Skin of body (tissue), 2 donors: ENCODE results near the gene SLC7A9. TPM values are rescaled to one million over a fixed set of nuclear protein-coding genes. Genes with fewer than 3 reads are reported as not detected.
"Not testable (repeated sequence)": the region's sequence is repeated elsewhere in the genome, so short reads cannot be mapped to it uniquely, and the experiment has no call there.

Experiments
- DNase-seq: peaks from one replicate; lab custom pipeline; 2025; lab: John Stamatoyannopoulos, UW
- total RNA-seq: library from RNA; depleted of rRNA; stranded (reverse); fragments of >200 nt; gene quantifications from one replicate; pipeline ENCODE4 v1.2.3, GENCODE V29; 2014

SLC7A9 gene
- total RNA-seq, 1 donor from 2014 or later: 0.10 TPM

DNA sequence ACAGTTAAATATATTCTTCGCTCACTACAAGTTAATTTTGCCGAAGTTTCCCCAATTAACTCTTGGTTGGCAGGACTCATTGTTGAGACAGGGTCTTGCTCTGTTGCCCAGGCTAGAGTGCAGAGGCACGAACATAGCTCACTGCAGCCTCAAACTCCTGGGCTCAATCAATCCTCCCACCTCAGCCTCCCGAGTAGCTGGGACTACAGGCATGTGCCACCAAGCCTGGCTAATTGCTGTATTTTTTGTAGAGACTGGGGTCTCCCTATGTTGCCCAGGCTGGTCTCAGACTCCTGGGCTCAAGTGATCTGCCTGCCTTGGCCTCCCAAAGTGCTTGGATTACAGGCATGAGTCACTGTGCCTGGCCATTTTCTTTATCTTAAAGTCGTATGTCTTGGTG, 15.7 kb upstream of the SLC7A9 start:
- not testable (repeated sequence) for DNase-seq

DNA sequence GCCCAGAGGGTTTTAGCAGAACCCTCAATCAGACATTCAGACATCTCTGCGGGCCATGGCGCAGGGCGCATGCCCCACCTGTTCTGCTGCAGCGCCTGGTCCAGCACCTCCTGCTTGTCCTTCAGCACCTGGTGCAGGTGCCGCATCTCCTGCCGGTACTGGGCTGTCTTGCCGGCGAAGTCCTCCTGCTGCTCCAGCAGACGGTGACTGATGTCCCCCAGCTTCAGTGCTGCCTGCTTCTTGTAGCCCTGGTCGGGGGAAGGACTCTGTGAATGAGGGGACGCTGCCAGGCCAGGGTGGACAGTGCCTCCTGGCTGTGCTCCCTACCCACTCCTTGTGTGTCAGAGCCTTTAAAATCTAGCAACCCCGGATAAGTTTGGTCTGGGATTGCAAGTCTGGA, 12.2 kb upstream of the SLC7A9 start:
- no peak for DNase-seq

DNA sequence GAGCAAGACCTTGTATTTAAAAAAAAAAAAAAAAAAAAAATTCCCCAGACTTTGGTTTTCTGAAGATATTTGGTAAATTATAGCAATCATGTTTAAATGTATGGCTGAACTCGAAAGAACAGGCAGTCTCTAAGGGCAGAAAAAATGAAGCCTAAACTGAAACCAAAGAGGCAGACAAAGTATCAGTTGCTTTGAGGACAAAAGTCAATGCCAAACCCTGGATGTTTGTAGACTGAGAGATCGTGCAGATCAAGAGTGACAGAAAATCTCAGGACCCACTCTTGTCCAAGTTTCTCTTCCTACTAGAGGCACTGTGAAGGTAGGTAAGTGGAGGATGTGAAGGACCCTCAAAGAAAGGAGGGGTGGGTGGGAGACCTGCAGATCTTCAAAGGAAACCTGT, 11.1 kb upstream of the SLC7A9 start:
- DNase-seq: no peak

- DNase-seq: no peak
Observed at GRCh38 chr19:32879741-32880140, 10.2 kb upstream of the SLC7A9 start.

DNA sequence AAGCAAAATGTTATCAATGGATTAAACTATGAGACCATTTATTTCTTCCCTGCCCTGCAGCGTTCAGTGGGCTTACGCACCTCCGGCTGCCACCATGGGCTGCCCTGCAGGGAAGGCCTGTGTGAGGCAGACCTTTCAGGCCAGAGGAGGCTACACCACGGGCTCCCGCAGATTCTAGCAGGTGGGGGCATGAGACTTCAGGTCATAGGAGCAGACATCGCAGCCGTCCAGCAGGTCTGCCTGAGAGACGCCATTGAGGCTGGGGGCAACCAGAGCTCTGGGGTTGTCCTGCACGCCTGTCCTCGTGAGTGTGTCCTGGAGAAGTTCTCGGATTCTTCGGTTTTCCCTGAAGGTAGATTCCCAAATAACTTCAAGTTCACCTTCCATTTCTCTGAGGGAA, 9.4 kb upstream of the SLC7A9 start:
- no peak for DNase-seq

DNA sequence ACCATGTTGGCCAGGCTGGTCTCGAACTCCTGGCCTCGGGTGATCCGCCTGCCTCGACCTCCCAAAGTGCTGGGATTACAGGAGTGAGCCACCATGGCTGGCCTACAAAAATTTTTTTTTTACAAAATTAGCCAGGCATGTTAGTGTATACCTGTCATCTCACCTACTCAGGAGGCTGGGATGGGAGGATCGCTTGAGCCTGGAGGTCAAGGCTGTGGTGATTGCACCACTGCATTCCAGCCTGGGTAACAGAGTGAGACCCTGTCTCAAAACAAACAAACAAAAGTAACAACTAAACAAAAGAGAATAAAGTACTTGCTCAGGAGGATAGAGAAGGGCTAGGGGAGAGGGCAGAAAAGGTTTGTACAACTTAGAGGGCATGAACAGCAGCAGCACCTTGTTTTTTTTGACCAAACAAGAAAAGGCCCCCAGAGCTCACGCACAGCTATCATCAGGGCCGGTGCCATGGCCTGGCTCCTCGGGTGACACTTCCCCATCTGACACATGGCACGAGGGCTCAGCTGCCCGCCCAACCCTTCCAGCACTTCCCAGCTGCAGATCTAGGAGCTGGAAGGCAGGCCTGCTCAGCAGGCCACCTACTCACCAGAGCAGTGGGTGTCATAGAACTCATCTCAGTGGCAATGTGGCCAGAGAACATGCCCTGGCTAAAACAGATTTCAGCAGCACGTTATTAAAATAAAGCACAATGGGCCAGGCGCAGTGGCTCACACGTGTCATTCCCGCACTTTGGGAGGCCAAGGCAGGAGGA, 8.6 kb upstream of the SLC7A9 start:
- no peak for DNase-seq

DNA sequence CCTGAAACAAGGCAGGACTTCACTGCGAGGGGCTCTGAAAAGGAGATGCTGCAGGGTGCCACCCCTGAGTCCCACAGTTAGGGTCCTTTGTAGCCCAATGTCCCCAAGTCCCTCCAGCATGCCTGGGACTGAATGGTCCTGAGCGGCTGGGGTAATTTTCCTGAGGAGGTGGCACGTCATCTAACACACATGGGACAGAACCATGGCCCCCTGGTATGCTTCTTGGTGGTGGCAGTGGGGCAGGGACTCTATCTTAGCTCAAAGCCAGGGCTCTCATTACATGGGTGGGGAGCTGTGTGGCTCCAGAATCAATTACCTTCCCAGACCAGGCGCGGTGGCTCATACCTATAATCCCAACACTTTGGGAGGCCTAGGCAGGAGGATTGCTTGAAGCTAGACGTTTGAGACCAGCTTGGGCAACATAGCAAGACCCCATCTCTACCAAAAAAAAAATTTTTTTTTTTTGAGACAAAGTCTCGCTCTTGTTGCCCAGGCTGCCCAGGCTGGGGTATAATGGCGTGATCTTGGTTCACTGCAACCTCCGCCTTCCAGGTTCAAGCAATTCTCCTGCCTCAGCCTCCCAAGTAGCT, 7.9 kb upstream of the SLC7A9 start:
- no peak for DNase-seq

DNA sequence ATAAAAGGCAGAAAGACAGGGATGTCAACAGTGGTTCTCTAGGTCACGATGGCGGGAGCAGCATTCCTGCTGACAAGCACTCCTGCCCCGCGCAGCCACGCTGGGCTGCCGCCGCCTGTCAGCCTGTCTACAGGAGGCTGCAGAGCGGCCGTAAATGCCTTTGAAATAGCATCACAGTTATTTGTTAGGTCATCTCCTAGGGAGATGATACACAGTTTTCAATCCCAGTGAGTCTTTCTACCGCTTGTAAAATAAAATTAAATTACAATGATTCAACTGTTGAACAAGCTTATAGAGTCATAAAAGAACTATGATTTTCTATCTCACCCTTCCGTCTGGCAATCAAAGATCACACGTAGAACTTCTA, 7.3 kb upstream of the SLC7A9 start:
- DNase-seq: no peak

DNA sequence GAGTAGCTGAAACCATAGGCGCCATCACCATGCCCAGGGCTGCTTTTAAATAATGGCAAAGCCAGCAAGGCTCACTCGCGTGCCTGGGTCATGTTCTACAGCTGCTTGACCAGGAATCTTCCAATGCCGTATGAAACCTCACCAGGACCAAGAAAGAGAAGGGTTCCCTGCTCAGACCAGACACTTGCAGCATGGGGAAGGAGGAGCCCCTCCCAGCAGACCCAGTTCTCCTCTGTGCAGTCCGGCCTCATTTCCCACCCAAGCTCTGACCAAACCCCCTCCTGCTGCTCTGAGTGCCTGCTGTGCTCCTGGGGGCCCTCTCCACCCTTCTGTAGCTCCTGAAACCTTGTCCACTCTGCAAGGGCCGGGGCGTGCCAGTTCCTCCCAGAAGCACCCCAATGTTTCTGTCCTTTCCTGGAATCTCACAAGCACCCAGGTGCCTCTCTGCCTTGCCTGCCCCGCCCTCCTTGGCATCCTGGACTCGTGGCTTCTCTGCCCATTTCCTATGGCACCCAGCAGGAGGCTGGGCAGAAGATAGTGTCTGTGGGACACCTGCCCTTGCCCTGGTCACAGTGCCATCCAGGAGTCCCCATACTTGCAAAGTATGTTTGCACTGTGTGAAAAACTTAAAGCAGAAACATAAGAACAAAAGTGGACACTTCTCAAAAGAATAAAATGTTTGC, 6.8 kb upstream of the SLC7A9 start:
- DNase-seq: no peak

- DNase-seq: no peak
Observed at GRCh38 chr19:32875428-32875827, 5.9 kb upstream of the SLC7A9 start.

DNA sequence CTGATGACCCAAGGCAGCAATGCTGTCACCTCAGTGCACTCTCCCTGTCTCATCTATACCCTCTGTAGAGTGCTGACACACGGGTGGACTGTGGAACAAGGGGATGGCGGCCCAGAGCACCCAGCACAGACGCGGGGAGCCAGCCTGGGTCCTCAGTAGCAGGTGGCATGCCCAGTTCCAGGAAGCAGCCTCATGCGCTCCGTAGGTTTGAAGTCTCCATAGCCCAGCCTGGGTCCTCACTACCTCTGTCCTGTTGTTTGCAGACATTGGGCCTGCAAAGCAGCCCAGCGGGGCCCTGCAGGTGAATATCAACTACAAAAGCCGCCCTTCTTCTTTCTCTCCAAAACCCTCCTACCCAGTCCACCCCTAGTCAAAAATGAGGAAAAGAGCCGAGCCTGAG, 5.0 kb upstream of the SLC7A9 start:
- DNase-seq: no peak

DNA sequence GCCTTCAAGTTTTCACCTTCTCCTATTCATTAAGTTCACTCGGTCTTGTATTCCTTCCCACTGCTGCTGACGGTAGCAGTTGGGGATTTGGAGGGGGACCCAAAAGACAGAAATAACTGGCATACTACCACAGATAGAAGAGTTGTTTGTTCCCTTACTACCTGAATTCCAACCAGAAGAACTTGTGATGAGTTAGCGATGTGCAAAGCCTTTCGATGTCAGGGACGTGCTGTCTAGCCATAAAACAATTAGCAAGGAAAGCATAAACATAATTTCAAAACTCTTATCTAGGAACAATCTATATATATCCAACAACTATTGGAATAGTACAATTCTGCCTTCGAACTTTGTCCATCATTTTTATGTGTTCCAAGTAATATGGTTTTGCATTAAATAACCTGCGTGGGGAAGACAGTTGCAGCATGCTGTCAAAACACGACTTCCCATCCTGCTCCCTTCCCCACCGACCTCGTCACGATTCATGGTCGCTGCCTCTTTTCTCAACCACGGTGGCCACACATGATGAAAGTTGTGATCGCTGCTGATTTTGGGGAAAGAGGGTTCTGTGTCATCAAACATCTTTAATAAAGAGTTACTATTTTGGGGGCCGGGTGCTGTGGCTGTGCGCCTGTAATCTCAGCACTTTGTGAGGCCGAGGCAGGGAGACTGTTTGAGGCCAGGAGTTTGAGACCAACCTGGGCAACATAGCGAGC, 3.8 kb upstream of the SLC7A9 start:
- DNase-seq: no peak

GRCh38 chr19:32872391-32872790, 2.8 kb upstream of the SLC7A9 start:
- DNase-seq: no peak

GRCh38 chr19:32870981-32871451, 1.4 kb upstream of the SLC7A9 start:
- DNase-seq: no peak

- no peak for DNase-seq
Observed at GRCh38 chr19:32869966-32870573, 503 bp upstream of the SLC7A9 start.

DNA sequence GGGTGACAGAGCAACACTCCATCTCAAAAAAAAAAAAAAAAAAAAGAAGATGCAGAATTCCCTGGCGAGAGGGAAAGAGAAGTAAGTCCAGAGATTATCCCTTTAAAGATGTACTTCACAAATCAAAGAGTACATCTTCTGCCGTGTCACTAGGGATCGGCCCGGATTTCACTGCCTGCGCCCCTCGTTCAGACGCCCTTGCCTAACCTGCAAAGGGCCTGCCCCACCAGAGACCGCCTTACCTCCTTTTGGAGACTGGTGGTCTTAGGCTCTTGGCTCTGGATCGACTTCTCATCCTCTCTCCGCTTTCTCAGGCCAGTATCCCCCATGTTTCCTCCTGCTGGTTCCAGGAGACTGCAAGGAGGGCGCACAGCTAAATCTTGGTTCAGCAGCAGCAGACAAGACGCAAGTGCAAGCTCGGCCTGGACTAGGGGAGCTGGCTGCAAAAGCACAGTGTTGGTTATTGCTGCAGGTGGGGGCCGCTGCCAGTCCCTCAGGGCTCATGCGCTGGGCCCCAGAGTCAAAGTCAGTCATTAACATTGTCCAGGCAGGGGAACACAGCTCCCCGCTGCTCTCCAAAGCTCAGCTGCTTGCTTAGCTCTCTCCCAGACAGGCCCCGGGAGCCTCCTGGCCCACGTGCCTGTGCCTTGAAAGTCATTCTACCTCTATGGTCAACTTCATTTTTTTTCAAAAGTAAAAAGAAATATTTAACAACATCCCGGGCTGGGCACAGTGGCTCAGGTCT, 1.2 kb downstream of the SLC7A9 start:
- no peak for DNase-seq

DNA sequence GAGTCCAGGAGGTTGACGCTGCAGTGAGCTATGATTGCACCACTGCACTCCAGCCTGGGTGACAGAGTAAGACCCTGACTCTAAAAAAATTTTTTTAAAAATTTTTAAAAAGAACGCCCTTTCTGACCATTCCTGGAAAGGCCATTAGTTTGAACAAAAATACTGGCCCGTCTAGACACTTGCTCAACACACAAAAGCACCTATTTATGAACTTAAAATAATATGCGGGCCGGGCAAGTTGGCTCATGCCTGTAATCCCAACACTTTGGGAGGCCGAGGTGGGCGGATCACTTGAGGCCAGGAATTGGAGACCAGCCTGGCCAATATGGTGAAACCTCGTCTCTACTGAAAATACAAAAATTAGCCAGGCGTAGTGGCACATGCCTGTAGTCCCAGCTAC, 2.1 kb downstream of the SLC7A9 start:
- DNase-seq: not testable (repeated sequence)

GRCh38 chr19:32866564-32867265, 2.9 kb downstream of the SLC7A9 start:
- no peak for DNase-seq

GRCh38 chr19:32866061-32866460, 3.5 kb downstream of the SLC7A9 start:
- no peak for DNase-seq

DNA sequence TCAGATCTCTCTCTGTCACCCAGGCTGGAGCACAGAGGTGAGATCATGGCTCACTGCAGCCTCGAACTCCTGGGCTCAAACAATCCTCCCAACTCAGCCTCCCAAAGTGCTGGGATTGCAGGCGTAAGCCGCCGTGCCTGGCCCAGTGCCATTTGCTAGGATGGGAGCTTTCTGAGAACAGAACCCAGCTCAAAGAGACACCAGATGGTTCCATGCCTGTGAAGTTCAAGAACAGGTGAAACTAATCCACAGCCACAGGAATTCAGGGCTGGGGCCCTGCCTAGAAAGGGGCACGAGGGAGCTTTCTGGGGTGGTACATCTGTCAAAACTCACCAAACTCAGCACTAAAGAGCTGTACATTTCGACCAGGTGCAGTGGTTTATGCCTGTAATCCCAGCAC, 4.2 kb downstream of the SLC7A9 start:
- DNase-seq: no peak
